GM18508 (cell line): ENCODE data around the gene MAP3K13.
A peak's percentile ranks its signal among the peaks of the same experiment; 100 is the strongest.
"Not testable (repeated sequence)": the region's sequence is repeated elsewhere in the genome, so short reads cannot be mapped to it uniquely, and the experiment has no call there.

Experiments used
- ATAC-seq: cut with Tn5 transposase; IDR thresholded peaks from one replicate; pipeline ENCODE4 v1.9.1; 2021; ENCODE audit warnings: moderate number of reproducible peaks; ENCODE audit not compliant: insufficient read depth, unreplicated experiment

MAP3K13 gene

GRCh38 chr3:185341616-185342458 is 21.1 kb upstream of the MAP3K13 start:
- ATAC-seq: no peak

GRCh38 chr3:185342459-185343174 is 20.3 kb upstream of the MAP3K13 start:
- no peak for ATAC-seq

- no peak for ATAC-seq
Measured at GRCh38 chr3:185347399-185347798, 15.5 kb upstream of the MAP3K13 start.

GRCh38 chr3:185350841-185351240 is 12.1 kb upstream of the MAP3K13 start:
- no peak for ATAC-seq

- ATAC-seq: no peak
Measured at GRCh38 chr3:185351396-185351795, 11.5 kb upstream of the MAP3K13 start.

- no peak for ATAC-seq
Measured at GRCh38 chr3:185353225-185353624, 9.7 kb upstream of the MAP3K13 start.

GRCh38 chr3:185353823-185354614 is 8.9 kb upstream of the MAP3K13 start:
- peak; percentile 90 for ATAC-seq

GRCh38 chr3:185356499-185356898 is 6.4 kb upstream of the MAP3K13 start:
- ATAC-seq: no peak

- no peak for ATAC-seq
Measured at GRCh38 chr3:185361920-185362319, 1.0 kb upstream of the MAP3K13 start.

- no peak for ATAC-seq
Measured at GRCh38 chr3:185363662-185364203, 797 bp downstream of the MAP3K13 start.

- no peak for ATAC-seq
Measured at GRCh38 chr3:185365291-185366073, 2.5 kb downstream of the MAP3K13 start.

- ATAC-seq: no peak
Measured at GRCh38 chr3:185366074-185366335, 3.1 kb downstream of the MAP3K13 start.

- ATAC-seq: no peak
Measured at GRCh38 chr3:185366913-185367312, 4.0 kb downstream of the MAP3K13 start.

GRCh38 chr3:185370349-185370748 is 7.4 kb downstream of the MAP3K13 start:
- ATAC-seq: not testable (repeated sequence)

GRCh38 chr3:185371306-185372074 is 8.6 kb downstream of the MAP3K13 start:
- ATAC-seq: no peak

- no peak for ATAC-seq
Measured at GRCh38 chr3:185381320-185382058, 18.6 kb downstream of the MAP3K13 start.

GRCh38 chr3:185382154-185382553 is 19.2 kb downstream of the MAP3K13 start:
- ATAC-seq: no peak

GRCh38 chr3:185386515-185386914 is 23.6 kb downstream of the MAP3K13 start:
- not testable (repeated sequence) for ATAC-seq

- no peak for ATAC-seq
Measured at GRCh38 chr3:185387646-185388045, 24.7 kb downstream of the MAP3K13 start.
